GM11168 (cell line): ENCODE data around the gene RND2.
"Not testable (repeated sequence)": the region's sequence is repeated elsewhere in the genome, so short reads cannot be mapped to it uniquely, and the experiment has no call there.

Source experiments
- in situ Hi-C: fragments of 300-500 bp; cut with MboI; formaldehyde crosslinking; loops from one replicate; pipeline ENCODE4 v1.12.0; 2022; ENCODE audit warnings: low sequenced_read_pairs; ENCODE audit not compliant: unreplicated experiment

The RND2 gene, protein sequence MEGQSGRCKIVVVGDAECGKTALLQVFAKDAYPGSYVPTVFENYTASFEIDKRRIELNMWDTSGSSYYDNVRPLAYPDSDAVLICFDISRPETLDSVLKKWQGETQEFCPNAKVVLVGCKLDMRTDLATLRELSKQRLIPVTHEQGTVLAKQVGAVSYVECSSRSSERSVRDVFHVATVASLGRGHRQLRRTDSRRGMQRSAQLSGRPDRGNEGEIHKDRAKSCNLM

DNA sequence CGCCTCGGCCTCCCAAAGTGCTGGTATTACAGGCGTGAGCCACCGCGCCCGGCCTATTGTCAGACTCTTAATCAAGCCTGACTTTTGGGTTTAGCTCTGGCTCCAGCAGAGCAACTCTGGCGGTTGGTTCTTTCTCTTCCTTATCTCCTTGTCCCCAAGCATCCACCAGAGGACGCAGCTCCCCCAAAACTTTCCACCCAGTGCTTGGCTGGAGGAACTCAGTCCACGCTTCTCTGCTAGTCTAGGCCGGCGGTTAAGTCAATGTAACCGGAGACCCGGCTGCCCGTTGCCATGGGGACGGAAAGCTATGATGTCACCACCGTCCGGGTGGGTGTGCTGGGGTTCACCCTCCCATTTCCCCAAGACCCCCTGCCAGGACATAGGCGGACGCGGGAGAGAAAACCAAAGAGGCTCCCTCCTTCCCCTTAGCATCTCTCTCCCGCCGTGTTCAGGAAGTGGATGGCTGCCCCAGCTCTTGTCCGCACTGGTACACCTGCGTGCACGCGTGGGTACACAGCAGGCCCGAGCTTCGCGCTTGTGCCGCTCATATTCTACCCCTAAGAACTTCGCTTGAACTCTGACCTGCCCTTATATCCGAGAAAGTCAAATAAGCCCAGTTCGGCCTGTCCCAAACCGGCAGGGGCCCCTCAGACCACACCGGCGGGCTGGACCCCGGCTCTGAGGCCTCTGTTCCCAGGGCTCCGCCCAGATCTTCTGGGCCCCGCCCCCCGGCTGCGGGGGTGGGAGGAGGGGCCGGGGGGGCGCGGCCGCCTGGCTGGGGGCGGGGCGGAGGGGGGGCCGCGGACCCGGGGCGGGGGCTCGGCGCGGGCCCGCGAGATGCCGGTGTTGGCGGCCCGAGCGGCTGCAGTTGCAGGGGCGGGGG, at the start of gene RND2:
Gene RND2 (plus strand): TSS at position 825 of the 883 bp plus-strand sequence. CDS start 117 bp downstream, outside the sequence.
- in situ Hi-C loops: no loop called here

DNA sequence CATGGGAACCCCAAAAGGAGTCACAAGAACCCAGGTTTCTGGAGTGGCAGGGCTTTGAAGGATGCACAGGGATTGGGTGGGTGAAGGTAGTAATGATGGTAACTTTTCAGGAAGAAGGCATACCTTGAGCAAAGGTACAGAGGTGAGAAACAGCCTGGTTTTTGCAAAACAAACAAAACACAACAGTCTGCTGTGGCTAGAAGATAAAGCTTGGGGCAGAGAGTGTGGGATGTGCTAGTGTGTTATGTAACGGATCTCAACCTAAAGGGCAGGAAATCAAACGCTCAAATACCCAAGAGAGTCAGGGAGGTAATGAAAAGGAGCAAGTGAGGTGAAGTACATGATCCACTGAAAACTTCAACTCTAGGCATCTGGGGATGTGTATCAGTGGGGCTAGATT, 49.8 kb upstream of the RND2 start:
- in situ Hi-C loops: no loop called here

DNA sequence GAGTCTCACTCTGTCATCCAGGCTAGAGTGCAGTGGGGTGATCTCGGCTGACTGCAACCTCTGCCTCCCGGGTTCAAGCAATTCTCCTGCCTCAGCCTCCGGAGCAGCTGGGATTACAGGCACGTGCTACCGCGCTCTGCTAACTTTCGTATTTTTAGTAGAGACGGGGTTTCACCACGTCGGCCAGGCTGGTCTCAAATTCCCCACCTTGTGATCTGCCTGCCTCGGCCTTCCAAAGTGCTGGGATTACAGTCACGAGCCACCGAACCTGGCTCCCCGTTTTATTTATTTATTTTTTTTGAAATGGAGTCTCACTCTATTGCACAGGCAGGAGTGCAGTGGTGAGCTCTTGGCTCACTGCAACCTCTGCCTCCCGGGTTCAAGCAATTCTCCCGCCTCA, 49.3 kb upstream of the RND2 start:
- in situ Hi-C loops: not testable (repeated sequence)

DNA sequence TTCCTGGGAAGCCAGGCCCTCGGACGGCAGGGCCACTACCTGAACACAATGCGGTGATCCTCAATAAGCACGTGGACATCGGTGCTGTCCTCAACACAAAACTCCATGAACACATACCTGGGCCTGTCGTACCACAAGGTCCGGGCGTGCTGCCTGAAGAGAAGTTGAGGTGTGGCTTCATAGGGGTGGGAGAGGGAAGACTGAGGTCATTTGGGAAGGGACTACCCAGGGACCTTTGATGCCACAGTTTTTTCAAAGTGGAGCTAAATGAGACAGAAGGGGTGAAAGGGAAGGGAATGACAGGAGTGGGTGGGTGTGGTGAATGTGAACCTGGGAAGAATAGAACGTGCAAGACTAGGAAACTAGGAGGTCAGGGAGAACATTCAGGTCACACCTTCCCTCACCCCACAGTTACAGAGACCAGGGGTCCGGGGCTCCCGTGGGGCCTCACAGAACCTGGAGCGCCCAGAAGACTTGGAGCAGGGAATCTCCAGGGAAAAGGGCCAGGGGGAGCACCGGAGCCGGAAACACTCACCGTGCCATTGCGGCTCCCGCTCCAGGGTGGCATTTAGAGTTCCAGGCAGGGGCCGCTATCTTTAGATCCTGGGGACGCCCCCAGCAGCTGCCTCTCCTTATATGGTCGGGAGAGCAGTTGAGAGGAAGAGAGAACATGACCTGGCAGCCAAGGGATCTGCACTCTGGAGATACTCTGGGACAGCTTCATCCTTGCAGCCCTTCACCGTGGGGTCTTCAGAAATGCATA, 45.3 kb upstream of the RND2 start, which contains the start of gene PTGES3L:
Gene PTGES3L (minus strand): TSS at position 570 of the 763 bp plus-strand sequence. CDS start 27 bp downstream, at position 543.
- in situ Hi-C loops: no loop called here

DNA sequence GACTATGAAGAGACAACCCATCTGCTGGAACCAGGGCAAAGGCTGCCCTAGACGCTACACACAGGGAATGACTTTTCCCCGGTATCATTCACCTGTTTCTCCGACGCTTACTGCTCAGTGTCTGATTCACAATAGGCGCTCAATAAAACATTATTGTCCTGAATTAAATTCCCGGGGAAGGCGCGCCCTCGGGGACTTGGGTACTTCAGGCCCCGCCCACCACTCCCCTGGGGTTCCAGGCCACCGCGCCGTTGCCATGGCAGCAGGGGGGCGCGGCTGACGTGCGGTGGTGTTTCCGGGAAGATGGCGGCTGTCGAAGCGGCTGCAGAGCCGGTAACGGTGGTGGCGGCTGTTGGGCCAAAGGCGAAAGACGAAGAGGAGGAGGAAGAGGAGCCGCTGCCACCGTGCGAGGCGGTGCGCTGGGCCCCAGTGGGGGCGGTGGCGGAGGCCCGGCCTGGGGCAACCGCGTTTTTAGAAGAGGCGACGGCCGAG, 44.7 kb upstream of the RND2 start, which contains the start of gene RUNDC1:
Gene RUNDC1 (plus strand): TSS at position 292 of the 492 bp plus-strand sequence. CDS start 12 bp downstream, at position 304.
- in situ Hi-C loops: no loop called here

DNA sequence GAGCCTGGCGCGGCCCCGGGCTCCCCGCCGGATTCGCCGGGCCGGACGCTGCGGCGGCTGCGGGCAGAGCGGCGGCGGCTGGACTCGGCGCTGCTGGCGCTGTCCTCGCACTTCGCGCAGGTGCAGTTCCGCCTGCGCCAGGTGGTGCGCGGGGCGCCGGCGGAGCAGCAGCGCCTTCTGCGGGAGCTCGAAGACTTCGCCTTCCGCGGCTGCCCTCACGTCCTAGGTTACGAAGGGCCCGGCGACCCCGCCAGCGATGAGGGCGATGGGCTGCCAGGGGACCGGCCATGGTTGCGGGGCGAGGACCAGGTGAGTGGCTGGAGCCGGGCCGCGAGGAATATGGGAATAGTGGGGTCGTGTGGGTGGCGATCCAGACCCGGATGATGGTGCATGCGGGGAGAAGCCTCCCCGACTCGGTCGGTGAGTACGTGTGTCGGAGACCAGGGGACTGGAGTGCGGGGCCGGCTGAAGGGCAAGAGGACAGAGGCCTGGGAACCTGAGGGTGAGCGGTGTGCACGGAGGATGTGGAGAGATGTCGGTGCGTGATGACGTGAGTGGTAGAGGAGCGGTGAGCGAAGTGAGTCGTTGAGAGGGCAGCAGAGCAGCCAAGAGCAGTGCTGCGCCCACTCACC, 44.1 kb upstream of the RND2 start:
- in situ Hi-C loops: no loop called here

DNA sequence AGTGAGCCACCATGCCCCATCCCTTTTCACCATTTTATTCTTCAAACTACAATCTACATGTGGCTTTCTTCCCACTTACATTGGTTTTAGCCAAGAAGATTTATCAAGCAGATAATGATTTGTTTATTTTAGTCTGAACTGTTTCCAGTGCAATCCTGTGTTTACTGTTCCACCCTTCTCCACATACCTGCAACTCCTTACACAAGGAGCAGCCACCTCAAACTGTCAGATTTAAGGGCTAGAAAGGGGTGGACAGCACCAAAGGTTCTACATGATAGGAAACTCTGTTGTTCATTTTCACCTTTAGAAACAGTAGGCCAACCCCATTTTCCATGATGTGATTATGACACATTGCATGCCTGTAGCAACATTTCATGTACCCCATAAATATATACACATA, 42.8 kb upstream of the RND2 start:
- in situ Hi-C loops: no loop called here

DNA sequence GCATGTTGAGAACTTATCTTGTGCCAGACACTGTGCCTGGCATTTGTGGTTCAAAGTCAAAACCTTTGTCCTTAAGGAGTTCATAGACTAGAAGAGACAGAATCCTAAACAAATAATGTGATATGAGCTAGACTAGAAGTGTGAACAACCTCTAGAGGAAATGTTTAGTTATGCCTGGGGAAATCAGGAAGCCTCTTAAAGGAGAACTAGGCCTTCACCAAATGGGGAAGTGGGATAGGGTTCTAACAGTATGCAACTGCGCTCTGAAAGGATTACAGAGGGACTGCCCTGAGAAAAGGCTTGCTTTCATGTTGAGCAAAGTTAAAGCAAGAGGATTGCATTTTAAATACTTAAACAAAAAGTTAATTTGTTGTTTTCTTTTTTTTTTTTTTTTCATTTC, 39.8 kb upstream of the RND2 start:
- in situ Hi-C loops: no loop called here

DNA sequence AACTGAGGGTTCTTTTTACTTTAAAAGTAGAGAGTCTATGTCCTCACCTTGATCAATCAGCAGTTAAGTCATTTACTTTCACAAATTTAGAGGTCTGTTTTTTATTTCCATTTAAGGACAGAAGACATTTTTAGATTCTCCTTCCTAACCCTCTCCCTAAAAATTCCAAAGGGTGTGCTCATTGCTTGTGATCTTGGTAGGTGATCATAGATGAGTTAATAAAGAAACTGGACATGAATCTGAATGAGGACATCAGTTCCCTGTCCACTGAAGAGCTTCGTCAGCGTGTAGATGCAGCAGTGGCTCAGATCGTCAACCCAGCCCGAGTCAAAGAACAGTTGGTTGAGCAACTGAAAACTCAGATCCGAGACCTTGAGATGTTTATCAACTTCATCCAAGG, 35.9 kb upstream of the RND2 start:
- in situ Hi-C loops: no loop called here

DNA sequence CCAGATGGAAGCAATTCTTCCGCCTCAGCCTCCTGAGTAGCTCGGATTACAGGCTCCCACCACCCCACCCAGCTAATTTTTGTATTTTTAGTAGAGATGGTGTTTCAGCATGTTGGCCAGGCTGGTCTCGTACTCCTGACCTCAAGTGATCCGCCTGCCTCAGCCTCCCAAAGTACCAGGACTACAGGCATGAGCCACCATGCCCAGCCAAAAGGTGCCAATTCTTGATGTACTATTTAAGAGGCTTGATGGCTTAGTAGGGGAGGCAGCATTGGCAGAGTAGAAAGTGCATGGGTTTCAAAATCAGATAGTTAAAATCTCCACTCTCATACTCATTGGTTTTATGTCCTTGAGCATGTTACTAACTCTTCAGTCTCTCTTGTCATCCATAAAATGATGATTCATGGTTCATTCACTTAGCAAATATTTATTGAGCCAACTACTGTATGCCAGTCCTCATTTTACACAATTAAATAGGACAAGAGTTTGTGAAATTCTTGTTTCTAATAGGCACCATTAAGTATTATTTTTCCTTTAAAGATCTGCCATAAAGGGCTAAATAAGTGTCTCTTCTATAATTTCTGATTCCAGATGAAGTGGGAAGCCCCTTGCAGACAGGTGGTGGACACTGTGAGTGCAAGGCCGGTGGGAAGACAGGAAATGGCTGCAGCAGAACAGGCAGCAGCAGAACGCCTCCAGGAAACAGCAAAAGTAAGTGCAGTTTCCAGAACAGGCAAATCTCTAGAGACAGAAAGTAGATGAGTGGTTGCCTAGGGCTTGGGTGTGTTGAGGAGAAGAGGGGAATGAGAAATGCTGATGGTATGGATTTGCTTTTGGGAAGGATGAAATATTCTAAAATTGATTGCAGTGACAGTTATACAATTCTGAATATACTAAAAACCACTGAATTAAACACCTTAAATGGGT, 35.0 kb upstream of the RND2 start:
- in situ Hi-C loops: no loop called here

DNA sequence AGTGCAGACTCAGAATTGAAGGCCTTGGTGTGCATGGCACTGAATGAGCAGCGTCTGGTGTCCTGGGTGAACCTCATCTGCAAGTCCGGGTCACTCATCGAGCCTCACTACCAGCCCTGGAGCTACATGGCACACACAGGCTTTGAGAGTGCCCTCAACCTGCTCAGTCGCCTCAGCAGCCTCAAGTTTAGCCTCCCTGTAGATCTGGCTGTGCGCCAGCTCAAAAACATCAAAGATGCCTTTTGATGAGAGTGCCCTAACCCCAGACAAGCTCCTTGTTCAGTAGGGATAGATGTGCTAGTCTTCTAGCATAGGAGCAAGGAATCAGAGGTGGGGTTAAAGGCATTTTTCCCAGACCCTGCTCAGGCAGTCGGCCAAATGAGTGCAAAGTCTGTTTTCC, 33.6 kb upstream of the RND2 start:
- in situ Hi-C loops: no loop called here

DNA sequence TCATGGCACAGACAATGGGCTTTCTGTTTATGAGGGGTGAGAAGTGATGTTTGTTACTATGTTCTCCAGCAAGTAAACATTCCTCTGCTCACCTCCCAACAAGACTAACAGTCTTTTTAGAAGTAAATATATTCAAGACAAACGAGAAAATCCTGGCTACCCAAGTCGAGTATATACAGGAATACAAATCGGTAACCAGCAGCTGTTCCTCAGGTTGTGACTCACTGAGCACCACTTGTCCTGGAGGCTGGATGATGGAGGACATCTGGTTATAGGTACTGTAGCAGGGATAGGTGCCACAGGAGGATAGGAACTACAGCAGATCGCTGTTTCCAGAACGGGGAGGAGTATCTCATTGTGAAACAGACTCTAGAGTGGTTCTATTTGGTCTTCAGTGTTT, 32.2 kb upstream of the RND2 start:
- in situ Hi-C loops: no loop called here

DNA sequence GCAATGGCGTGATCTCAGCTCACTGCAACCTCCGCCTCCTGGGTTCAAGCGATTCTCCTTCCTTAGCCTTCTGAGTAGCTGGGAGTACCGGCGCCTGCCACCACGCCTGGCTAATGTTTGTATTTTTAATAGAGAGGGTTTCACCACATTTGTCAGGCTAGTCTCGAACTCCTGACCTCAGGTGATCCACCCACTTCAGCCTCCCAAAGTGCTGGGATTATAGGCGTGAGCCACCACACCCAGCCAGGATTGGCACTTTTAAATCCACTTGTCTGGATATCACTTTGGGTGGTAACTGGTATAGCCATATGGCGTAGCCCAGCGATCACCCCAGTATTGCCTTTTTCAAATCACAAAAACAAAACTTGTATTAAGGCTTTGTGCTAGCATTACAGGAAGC, 31.1 kb upstream of the RND2 start:
- in situ Hi-C loops: not testable (repeated sequence)

DNA sequence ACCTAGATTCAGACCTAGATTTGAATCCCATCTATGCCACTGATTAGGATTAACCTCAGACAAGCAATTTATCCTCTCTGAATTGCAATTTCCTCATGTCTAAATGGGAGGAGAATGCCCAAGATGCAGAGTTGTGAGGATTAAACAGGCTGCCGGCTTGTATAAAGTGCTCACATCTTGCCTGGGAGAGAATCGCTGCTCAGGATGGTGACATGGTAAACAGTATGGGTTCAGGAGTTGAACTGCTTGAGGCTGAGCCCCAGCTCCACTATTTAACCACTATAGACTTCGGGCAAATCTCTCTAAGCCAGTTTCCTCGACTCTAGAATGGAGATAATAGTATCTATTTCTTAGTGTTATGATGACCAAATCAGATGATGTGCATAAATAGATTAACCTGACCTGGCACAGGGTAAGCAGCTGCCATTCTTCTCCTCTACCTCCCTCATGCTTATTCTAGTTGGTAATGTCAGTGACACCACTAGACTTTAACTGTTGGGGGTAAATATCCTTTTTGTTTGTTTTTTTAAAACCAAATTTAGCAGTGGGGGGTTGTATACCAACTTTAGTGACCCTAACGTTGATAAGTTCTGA, 27.5 kb upstream of the RND2 start:
- in situ Hi-C loops: no loop called here

DNA sequence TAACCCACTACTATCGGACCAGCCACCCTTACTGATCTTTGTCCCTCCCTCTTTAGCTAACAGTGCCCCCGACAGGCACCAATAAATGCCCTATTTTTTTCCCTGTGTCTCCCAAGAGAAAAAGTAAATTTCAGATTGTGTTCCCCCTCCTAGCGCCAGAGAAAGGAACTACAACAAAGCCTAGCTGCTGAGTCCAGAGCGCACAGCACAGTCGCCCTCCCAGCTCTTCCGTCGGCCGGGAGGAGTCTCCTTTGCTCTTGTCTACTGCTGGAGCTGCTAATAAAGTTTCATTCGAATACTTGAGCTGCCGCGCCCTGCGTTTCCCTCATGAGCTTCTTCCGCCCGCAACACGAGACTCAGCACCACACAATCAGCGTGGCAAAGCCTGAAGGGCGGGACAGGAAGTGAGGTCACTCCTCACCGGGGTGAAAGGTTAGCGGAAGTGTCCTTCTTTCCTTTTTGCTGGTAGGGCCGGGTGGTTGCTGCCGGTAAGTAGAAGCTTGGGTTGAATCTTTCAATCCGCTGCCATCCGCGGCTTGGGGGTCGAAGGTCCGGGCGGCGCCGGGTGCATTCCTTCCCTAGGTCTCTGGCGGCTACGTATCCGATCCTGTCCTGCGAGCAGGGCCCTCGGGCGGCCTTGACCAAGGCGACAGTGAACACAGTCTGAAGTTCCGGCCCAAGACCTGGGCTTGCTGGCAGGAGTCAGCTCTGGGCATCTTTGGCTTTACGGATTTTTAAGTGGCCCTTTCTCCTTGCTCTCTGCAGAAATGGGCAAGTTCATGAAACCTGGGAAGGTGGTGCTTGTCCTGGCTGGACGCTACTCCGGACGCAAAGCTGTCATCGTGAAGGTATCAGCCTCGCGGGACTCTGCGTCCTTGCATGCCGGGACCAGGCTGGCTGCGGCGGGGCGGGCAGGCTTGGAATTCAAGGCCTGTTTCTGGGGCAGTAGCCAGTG, 26.8 kb upstream of the RND2 start, which contains the start of gene RPL27:
Gene RPL27 (plus strand): TSS at position 436 of the 955 bp plus-strand sequence. CDS start 332 bp downstream, at position 768.
- in situ Hi-C loops: no loop called here

DNA sequence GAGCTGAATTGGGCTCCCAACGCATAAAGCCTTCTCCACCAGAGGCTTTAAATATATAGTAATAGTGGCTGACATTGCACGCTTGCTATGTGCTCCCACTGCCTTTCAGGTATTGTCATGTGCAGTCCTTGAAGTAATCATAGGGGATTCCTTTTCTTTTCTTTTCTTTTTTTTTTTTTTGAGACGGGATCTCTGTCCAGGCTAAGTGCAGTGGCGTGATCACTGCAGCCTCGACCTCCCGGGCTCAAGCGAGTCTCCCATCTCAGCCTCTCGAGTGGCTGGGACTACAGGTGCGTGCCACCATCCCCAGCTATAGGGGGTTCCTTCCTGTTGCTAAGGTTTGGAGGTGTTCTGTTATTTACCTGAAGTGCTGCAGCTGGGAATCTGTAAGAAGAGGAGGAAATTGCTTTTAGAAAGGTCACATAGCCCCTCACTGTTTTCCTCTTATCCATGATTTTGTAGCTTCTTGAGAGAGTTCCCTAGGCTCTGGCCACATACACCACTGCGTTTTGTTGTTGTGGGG, 26.0 kb upstream of the RND2 start:
- in situ Hi-C loops: no loop called here

DNA sequence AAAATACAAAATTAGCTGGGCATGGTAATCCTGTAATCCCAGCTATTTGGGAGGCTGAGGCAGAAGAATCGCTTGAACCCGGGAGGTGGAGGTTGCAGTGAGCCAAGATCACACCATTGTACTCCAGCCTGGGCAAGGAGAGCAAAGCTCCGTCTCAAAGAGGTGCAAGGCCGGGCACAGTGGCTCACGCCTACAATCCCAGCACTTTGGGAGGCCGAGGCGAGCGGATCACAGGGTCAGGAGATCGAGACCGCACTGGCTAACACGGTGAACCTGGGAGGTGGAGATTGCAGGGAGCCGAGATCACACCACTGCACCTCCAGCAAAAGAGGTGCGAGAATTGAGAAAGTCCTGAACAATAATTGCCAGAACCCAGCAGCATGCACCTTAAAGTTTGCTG, 24.1 kb upstream of the RND2 start:
- in situ Hi-C loops: not testable (repeated sequence)
